Activated CD4-positive, alpha-beta T cell treated with anti-CD3 and anti-CD28 coated beads, Interleukin-2, amount 50 U/mL, for 48 hours (primary cell): ENCODE data around the gene ZNF830.
"Not testable (repeated sequence)": the region's sequence is repeated elsewhere in the genome, so short reads cannot be mapped to it uniquely, and the experiment has no call there.

ENCODE experiments used
- DNase-seq, 2 experiments: peaks; one replicate each; pipeline ENCODE4 v3.0.0-alpha.2; 2020

Gene ZNF830, protein sequence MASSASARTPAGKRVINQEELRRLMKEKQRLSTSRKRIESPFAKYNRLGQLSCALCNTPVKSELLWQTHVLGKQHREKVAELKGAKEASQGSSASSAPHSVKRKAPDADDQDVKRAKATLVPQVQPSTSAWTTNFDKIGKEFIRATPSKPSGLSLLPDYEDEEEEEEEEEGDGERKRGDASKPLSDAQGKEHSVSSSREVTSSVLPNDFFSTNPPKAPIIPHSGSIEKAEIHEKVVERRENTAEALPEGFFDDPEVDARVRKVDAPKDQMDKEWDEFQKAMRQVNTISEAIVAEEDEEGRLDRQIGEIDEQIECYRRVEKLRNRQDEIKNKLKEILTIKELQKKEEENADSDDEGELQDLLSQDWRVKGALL

DNA sequence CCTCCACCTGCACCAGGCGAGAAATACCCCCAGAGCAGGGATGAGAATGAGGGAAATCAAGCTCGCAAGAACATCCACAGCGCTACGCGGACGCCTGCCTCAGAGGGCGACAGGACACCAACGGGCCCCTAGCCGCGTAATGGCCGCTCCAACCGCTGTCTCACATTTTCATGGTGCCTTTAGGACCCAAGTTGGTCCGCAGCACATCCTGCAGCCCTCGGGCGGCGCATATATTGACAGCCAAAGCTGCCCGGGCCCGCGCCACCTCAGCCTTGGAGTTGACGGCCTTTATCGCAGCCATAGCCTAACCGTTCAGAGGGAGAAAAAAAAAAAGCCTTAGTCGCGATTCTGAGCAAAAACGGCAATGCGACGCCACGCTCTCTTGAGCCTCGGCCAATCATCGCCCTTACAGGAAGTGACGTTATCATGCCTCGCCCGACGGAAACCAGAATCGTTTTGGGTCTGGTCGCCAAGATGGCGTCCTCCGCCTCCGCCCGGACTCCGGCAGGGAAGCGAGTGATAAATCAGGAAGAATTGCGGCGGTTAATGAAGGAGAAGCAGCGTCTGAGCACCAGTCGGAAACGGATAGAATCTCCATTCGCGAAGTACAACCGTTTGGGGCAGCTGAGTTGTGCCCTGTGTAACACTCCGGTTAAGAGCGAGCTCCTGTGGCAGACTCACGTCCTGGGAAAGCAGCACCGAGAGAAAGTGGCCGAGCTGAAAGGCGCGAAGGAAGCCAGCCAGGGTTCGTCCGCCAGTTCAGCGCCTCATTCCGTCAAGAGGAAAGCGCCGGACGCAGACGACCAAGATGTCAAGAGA is at the start of gene ZNF830, which contains the start of gene CCT6B:
ZNF830 (plus strand) TSS at position 448 of the 819 bp plus-strand sequence; CDS start at position 475, 27 bp downstream.
CCT6B (minus strand) TSS at position 368 of the 819 bp plus-strand sequence; CDS start at position 301, 67 bp downstream.
- peak; percentile 88 to 90 for DNase-seq

DNA sequence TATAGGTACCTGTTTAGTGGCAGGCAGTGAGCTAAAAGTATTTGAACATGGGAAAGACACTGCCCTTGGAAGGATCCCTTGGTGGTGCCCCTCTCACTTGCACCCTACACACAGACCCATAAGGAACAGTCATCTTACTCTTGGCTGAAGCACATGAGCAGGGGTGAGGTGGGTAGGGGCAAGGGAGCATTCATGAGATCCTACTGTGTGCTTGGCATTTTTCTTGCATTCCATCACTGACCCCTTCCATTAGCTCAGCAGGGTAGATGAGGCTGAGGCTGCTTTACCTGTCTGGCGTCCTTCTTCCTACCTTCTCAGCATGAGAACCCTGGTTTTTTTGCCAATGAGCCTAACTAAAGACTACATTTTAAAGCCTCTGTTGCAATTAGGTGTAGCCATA is 48.3 kb upstream of the ZNF830 start:
- DNase-seq, result no peak

DNA sequence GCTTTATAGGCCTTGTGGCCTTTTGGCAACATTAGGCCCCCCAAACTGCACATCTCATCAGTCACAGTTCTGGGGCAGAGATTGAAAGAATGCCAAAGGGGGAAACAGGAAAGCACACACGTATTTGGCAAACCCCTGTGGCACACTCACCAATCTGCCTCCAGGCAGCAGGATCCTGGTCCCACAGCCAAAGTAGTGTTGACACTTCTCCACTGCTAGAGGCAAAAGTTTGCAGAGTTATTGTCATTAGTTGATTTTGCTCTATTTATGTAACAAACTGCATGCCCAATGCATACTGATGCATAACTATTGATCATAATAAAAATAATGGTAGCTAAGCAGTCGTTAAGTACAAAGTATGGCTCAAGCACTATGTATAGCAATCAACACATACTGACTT is 45.2 kb upstream of the ZNF830 start:
- no peak for DNase-seq

DNA sequence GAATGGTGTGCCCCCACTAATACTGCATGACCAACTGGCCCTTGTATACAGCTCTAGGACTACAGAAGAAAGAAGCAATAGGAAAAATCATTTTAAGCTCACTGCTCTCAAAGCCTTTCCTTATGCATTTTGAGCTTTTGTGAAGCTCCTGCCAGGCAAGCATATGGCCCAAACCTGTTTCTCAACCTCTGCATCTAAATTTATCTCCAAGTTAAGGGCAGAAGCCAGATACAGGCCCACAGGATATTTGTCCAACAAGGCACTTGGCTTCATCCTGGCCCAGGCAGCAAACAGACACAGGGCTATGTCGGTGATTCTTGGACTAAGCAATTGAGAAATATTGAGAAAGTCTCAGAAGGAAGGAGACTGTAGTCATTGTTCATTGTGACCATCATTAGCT is 44.0 kb upstream of the ZNF830 start:
- no peak for DNase-seq

DNA sequence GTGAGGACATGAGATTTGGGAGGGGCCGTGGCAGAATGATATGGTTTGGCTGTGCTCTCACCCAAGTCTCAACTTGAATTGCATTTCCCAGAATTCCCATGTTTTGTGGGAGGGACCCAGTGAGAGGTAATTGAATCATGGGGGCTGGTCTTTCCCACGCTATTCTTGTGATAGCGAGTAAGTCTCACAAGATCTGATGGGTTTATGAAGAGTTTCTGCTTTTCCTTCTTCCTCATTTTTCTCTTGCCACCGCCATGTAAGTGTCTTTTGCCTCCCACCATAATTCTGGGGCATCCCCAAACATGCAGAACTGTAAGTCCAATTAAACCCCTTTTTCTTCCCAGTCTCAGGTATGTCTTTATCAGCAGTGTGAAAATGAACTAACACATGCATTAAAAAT is 40.7 kb upstream of the ZNF830 start:
- no peak for DNase-seq

DNA sequence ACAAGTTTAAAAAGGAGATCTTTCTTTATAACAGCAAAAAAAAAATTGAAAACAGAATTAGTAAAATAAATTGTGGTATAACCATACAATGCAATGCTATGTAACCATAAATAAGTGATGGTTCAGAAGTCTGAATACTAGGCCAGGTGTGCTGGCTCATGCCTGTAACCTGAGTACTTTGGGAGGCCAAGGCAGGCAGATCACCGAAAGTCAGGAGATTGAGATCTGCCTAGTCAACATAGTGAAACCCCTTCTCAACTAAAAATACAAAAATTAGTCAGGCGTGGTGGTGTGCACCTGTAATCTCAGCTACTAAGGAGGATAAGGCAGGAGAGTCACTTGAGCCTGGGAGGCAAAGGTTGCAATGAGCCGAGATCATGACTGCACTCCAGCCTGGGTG is 34.7 kb upstream of the ZNF830 start:
- no peak for DNase-seq

DNA sequence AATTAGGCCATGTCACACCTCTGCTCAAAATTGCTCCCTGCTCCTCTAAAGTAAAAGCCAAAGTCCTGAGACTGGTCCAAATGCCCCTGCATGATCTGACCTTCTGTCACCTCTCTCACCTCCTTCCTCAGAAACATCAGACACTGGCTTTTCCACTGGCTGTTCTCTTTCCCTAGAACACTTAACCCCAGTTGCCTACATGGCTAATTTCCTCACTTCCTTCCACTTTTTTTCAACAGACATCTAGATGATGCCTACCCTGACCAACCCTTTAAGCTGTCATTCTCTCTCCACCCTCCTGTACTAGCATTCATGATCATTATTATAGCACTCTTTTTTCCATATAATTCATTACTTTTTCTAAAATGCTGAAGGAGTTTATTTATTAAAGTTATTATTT is 31.1 kb upstream of the ZNF830 start:
- no peak for DNase-seq

DNA sequence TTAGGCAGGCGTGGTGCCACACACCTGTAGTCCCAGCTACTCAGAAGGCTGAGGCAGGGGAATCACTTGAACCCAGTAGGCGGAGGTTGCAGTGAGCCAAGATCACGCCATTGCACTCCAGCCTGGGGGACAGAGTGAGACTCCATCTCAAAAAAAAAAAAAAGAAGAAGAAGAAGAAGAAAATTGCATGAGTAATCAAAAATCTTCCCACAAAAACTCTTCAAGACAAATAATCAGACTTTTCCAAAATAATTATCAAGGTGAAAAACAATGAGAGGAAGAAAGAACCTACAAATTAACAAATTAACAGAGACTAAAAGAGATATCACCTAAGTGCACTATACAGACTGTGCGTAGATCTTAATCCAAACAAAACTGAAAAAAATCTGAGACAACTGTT is 10.6 kb upstream of the ZNF830 start:
- not testable (repeated sequence) for DNase-seq

DNA sequence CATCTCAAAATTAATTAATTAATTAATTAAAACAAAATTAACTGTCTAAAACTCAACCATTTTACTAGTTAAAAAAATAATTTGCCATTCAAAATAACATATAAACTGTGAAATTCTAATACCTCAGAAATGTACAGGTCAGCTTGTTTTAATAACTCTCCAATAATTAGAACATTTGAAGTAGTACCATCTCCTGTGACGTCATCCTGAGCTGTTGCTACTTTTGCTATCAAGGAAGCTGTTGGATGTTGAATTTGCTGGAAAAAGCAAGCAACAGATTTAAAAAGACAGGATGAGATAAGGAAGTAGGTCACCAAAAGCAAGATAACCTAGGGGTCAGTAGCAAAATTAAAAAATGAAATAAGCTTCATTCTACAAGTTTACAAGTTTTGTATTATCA is 2.9 kb upstream of the ZNF830 start:
- no peak for DNase-seq

DNA sequence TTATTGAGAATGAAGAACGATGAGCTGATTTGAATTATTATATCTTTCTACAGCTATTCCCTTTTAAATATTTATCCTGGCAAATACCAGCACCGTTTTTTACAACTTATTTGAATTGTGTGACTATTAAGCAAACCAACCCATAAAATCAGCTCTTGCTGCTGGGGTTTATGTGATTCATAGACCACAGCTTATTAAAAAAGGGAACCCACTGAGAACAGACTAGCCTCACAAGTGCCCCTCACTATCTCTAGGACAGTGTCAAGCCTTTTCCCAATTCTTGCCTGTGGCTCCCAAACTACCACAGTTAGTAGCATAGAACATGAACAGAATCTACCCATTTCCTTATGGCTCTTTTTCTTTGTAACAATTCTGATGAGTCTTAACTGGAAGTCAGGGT is 12.8 kb downstream of the ZNF830 start:
- no peak for DNase-seq

DNA sequence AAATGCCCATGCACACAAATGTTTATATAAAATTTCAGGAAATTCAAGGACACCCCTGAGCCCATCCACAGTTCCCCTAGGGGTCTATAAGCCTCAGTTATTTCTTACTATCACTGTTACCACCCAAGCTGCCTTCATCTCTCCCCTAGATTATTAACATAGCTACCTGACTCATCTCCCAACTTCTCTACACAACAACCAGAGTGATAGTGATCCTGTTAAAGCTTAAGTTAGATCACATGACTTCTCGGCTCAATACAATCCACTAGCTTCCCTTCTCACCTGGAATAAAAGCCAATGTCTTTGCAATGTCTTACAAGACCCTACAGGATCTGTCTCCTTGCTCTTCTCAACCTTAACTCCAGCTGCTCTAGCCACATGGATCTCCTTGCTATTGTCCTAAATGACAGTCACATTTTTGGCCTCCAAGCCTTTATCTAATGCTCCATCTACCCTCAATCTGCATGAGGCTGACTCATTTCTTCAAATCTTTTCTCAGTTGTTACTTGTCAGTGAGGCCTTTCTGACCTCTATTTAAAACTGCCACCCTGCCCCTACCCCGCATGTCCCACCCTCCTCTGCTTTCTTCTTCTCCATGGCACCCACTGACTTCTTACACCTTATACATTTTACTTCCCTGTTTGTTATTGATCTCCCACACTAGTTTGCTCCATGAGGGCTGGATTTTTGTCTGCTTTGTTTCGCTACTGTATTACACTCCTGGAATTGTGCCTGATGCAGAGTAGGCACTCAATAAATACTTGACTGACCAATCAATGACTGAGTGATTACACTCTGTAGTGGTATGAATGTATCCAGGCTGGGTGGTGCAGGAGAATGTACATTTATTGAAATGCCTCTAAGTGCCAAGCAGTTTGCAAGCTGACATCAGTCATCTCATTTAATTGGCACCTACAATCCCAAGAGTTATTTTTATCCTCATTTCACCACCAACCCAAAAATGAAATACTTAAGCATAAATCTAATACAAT is 13.8 kb downstream of the ZNF830 start:
- DNase-seq, result no peak

DNA sequence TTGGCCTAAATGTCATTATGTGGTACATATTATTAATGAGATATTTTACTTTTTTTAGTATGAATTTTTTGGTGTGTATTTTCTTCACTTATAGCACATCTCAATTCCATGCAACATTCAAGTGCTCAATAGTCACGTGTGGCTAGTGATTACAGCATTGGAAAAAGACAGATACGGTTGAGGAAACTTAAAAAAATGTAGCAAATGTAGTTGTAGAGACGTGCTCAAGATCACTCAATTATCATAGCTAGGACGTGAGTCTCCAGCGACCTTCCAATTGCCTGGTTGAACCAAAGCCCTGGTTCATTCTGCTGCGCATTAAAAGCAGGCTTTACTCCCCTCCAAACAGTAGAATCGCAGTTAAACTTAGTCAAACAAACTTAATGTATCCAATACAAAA is 17.8 kb downstream of the ZNF830 start:
- no peak for DNase-seq

DNA sequence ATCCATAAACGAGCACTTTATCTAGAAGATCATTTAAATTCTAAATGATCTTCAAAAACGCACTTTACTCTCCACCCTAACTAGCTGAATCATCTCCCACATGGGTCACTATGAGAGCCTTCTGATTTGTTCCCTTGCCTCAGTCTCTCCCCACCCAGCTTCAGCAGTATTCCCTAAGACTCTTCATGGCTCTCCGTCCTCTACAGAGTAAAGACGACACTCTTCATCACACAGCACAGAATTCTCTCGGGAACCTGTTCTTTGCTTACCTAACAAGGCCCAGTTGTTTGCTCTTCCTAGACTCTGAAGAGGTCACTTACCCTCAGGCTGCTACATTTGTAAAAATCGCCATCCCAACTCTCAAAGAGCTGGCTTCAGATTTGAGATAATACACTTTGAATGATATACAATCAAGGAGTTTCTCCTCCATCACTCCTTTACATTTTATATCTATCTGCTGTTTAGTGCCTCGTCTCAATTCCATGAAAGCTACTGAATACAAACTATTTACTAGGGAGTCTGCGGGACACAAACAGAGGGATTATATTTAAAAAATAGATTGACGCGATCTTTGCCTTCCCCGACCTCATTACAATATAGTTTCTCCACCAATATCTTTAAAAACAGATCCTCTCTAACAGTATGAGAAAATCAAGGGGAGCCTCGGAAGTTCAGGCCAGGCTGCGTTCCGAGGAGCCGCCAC is 18.5 kb downstream of the ZNF830 start:
- DNase-seq, result no peak

DNA sequence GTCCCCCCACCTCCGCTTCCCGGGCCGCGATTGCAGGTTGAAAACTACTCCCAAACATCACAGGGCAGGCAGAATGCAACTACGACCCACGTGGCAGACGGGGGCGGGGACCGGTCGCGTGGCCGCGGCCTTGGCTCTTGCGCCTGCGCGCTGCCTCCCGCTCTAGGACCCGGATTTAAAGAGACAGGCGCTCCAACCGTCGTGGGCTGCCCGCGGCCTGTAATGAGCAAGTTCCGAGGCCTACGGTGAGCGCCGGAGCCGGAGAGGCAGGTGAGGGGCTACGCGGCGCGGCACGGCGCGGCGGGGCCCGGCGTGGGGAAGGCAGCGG is 19.0 kb downstream of the ZNF830 start, which contains the start of gene LIG3:
LIG3 (plus strand) TSS at position 160 of the 328 bp plus-strand sequence. CDS start 2,494 bp downstream, outside the sequence.
- DNase-seq, result peak; percentile 95 to 96

DNA sequence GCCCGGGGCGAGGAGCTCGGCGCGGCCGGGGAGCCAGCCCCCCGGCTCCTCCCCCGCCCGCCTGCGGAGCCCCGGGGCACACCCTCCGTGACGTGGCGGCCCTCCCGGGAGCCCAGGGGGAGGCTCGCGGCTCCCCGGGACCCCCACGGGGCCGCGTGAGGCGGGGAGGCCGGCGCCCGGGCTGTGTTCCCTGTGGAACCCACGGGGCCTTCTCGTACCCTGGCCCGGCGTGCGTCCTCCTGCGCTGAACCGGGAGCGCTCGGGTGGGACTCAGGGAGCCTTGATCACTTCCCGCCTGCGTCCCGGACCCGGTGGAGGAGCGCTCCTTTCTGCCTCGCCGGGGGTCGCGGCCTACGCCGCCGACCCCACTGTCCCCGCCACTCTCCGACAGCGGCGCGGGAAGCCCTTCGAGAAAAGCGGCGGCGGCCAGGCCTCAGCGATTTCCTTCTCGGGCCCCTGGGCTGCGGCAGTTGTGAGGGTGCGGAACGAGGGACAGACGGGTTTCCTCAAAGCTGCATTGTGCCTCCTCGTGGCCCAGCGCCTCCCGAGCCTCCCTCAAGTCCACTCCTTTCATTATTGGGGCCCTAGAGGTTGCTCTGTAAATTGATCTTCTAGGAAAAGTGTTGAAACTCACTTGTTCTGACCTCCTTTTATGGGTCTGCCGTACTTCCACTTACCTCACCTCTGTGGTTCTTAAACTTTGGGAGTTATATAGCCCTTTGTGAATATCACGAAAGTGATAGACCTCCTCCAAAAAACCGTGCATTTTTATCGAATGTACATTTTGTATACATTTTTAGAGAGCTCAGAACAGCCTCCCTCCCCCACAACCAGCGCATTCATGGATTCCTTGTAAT is 19.6 kb downstream of the ZNF830 start:
- peak; percentile 63 to 71 for DNase-seq

DNA sequence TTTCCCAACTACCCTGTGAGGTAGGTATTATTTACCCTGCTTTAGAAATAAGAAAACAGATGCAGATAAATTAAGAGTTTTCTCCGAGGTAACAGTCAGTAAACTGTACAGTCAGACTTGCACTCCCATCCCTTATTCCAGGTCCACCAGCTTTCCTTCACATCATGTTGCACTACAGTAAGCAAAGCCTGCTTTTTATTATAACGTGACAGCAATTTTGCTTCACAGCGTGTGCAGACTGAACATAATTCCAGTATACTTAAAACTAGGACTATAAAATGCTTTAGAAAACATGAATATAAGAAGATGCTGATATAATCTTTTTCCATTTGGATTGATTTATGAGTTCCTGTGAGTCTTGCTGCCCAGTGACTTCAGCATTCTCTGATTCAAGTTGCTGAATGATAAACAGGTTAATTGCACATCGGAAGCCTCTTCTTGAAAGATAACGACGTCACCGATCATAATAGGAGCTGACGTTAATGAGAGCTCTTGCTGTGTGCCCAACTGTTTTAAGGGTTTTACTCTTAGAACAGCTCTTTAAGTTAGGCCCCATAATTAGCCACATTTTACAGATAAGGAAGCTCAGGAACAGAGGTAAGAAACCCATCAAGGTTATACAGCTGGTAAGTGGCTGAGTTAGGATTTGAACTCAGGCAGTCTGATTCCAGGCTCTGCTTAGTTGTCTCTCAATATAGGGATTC is 20.4 kb downstream of the ZNF830 start:
- DNase-seq, result no peak

DNA sequence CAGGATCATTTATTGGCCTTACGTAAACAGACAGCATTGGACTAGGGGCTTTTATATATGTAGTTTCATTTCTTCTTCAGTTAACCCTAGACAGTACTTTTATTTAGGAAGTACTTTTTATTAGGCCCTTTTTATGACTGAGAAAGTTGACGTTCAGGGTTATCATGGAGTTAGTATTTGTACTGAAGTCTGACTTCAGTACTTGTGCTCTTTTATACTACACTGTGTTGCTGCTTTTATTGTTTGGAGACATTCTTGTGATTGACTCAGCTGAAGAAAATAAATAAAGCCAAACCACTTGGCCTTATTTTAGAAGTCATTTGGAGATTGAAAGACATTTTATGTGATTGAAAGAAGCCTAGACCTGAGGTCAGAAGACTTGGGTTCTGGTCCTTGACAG is 25.9 kb downstream of the ZNF830 start:
- no peak for DNase-seq

DNA sequence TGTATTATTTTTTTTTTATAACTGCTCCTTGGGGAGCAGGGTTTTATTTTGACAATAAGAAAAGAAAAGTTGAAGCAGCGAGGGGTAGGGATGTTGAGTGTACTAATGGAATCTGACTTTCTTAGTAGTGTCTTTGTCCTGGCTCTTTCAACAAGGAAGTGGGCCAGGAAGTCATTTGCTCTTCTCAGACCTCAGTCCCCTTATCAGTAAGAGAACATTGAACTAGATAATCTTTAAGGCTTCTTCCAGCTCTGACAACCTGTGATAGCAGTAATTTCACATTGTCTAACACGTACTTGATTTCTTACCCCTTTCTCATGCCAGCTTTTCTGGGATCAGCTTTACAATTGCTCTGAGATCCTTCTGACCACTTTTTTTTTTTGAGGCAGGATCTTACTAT is 27.3 kb downstream of the ZNF830 start:
- DNase-seq, result no peak

DNA sequence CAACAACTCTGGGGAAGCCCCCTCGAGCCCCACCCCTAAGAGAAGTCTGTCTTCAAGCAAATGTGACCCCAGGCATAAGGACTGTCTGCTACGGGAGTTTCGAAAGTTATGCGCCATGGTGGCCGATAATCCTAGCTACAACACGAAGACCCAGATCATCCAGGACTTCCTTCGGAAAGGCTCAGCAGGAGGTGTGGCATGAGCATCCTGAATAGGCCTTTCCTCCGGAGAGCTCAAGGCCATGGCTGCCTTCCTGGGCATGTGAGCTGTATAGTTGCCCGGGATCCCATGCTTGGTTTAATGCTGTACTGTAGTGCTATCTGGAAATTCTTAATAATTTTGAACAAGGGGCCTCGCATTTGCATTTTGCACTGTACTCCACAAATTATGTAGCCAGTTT is 28.1 kb downstream of the ZNF830 start:
- no peak for DNase-seq

DNA sequence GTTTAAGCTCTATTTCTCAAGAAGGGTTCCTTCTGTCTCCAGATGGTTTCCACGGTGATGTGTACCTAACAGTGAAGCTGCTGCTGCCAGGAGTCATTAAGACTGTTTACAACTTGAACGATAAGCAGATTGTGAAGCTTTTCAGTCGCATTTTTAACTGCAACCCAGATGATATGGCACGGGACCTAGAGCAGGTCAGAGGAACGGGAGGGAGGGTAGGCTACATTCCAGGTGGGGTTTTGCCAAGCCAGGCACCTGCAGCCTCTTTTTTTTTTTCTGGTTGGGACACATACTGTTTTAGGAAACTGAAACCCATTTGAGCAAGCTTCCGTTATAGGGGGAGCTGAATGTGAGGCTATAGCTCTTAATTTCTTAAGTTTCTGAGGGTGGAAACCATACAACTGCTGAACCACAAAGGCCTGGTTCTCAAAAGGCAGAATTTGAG is 29.6 kb downstream of the ZNF830 start:
- DNase-seq, result no peak
